Skeletal muscle tissue (tissue), 4 donors: ENCODE results near the gene TCEA3. TPM values are rescaled to one million over a fixed set of nuclear protein-coding genes. Genes with fewer than 3 reads are reported as not detected.

Source experiments
- H3K27ac ChIP-seq: one replicate; pipeline ENCODE4 v1.7.0; 2013; ENCODE audit warnings: mild to moderate bottlenecking, low read depth, low read length, inconsistent platforms
- H3K27me3 ChIP-seq, 3 donors: one replicate each; pipeline ENCODE4 v1.7.0; 2013; ENCODE audit warnings: low read length in 3 of 3; ENCODE audit not compliant: control insufficient read depth in 3 of 3, insufficient read depth in 3 of 3
- H3K36me3 ChIP-seq, 3 donors: one replicate each; pipeline ENCODE4 v1.7.0; 2013; ENCODE audit warnings: low read length in 3 of 3; ENCODE audit not compliant: control insufficient read depth in 3 of 3, insufficient read depth in 3 of 3
- H3K4me1 ChIP-seq, 3 donors: one replicate each; pipeline ENCODE4 v1.7.0; 2013; ENCODE audit warnings: low read length in 3 of 3, mild to moderate bottlenecking in 3 of 3; ENCODE audit not compliant: control insufficient read depth in 3 of 3, insufficient read depth in 3 of 3
- H3K4me3 ChIP-seq, 3 donors: one replicate each; pipeline ENCODE4 v1.7.0; 2013; ENCODE audit warnings: low read length in 3 of 3
- H3K9ac ChIP-seq, 3 donors: one replicate each; pipeline ENCODE4 v1.7.0; 2013; ENCODE audit warnings: low read length in 3 of 3, mild to moderate bottlenecking in 3 of 3, moderate library complexity in 2 of 3, low read depth in 1 of 3
- H3K9me3 ChIP-seq, 3 donors: one replicate each; pipeline ENCODE4 v1.7.0; 2013; ENCODE audit warnings: low read length in 3 of 3; ENCODE audit not compliant: control insufficient read depth in 3 of 3
- total RNA-seq: library from RNA; depleted of rRNA; stranded (reverse); fragments of >200 nt; gene quantifications from one replicate; pipeline ENCODE4 v1.2.3, GENCODE V29; 2014
- donor health status: Osteomylitis.

The TCEA3 gene
- total RNA-seq, 1 donor from 2014 or later: 314 TPM

GRCh38 chr1:23462766-23463165, 38.2 kb upstream of the TCEA3 start:
- Histone ChIP-seq H3K4me1 (peaks cover 1 to 4% (median 2%) of the 10 kb centered on the region in 3 donors), H3K4me3 (no peak overlapping the region), H3K27me3 (no peaks in the 10 kb centered on the region), H3K9me3 (no peaks in the 10 kb centered on the region), H3K9ac (no peak overlapping the region), H3K36me3 (peaks cover 0 to 8% (median 0%) of the 10 kb centered on the region in 3 donors), H3K27ac (no peak overlapping the region)

DNA sequence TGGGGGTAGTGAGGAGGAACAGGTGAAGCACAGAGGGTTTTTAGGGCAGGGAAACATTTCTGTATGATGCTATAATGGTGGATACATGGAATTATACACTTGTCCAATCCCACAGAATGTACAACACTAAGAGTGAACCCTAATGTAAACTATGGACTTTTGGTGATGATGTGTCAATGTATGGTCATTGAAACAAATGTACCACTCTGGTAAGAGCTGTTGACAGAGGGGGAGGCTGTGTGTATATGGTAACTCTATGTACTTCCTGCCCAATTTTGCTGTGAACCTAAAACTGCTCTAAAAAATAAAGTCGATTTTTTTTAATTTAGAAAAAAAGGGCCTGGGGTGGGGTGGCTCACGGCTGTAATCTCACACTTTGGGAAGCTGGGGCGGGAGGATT, 36.5 kb upstream of the TCEA3 start:
- Histone ChIP-seq H3K27me3 (no peaks in the 10 kb centered on the region), H3K4me3 (no peak overlapping the region), H3K36me3 (peaks cover 0 to 9% (median 0%) of the 10 kb centered on the region in 3 donors), H3K9me3 (no peaks in the 10 kb centered on the region), H3K27ac (no peak overlapping the region), H3K9ac (no peak overlapping the region), H3K4me1 (peaks cover 12 to 14% (median 12%) of the 10 kb centered on the region in 3 donors)

DNA sequence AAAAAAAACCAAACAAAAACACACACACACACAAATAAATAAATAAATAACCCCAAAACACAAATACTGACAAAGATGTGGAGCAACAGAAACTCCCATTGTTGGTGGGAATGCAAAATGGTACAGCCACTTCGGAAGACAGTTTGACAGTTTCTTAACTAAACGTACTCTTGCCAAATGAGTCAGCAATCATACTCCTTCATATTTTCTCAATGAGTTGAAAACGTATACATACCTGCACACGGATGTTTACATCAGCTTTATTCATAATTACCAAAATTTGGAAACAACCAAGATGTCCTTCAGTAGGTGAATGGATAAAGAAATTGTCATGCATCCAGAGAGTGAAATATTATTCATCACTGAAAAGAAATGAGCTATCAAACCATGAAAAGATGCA, 36.0 kb upstream of the TCEA3 start:
- Histone ChIP-seq H3K4me3 (no peak overlapping the region), H3K27ac (no peak overlapping the region), H3K4me1 (peaks cover 12 to 14% (median 12%) of the 10 kb centered on the region in 3 donors), H3K9ac (no peak overlapping the region), H3K36me3 (peaks cover 0 to 14% (median 3%) of the 10 kb centered on the region in 3 donors), H3K9me3 (no peaks in the 10 kb centered on the region), H3K27me3 (no peaks in the 10 kb centered on the region)

GRCh38 chr1:23459338-23459757, 34.8 kb upstream of the TCEA3 start:
- no peaks in the 10 kb centered on the region for H3K27me3 ChIP-seq
- no peak overlapping the region for H3K27ac ChIP-seq
- H3K4me3 ChIP-seq: no peak overlapping the region
- H3K9ac ChIP-seq: no peak overlapping the region
- H3K4me1 ChIP-seq: peaks cover 12 to 14% (median 12%) of the 10 kb centered on the region in 3 donors
- no peaks in the 10 kb centered on the region for H3K9me3 ChIP-seq
- peaks cover 8 to 25% (median 14%) of the 10 kb centered on the region in 3 donors for H3K36me3 ChIP-seq

- peaks cover 27 to 39% (median 33%) of the 10 kb centered on the region in 3 donors for H3K4me1 ChIP-seq
- H3K9ac ChIP-seq: no peak overlapping the region
- no peak overlapping the region for H3K4me3 ChIP-seq
- no peaks in the 10 kb centered on the region for H3K9me3 ChIP-seq
- peaks cover 8 to 40% (median 15%) of the 10 kb centered on the region in 3 donors for H3K36me3 ChIP-seq
- H3K27me3 ChIP-seq: no peaks in the 10 kb centered on the region
- no peak overlapping the region for H3K27ac ChIP-seq
These were observed 31.7 kb upstream of the TCEA3 start for GRCh38 chr1:23456226-23456625.

DNA sequence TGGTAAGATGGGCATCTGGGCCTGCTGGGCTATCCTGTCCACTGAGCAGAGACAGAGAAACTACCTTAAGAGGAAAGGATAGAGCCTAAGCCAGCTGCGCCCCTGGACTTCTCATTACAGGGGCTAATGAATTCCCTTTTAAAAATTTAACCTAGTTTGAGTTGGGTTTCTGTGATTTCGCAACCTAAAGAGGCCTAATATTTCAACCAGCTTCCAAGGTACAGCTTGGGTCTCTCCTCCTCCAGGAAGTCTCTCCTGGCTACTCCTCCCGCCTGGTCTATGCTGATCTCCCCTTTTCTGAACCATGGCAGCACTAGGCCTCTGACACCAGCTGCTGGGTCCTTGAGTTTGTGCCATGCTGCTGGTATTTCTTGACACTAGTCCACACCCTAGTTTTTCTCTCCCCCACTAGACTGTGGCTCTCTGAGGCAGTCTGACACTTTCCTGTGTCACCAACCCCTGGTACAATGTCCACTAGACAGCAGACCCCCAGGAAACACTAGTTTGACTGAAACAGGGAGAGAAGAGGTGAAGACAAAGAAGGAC, 29.0 kb upstream of the TCEA3 start:
- no peaks in the 10 kb centered on the region for H3K9me3 ChIP-seq
- peaks cover 38 to 48% (median 43%) of the 10 kb centered on the region in 3 donors for H3K4me1 ChIP-seq
- no peaks in the 10 kb centered on the region for H3K27me3 ChIP-seq
- no peak overlapping the region for H3K4me3 ChIP-seq
- peaks cover 8 to 40% (median 21%) of the 10 kb centered on the region in 3 donors for H3K36me3 ChIP-seq
- no peak overlapping the region for H3K9ac ChIP-seq
- no peak overlapping the region for H3K27ac ChIP-seq

- peaks cover 8 to 43% (median 21%) of the 10 kb centered on the region in 3 donors for H3K36me3 ChIP-seq
- H3K27me3 ChIP-seq: no peaks in the 10 kb centered on the region
- no peaks in the 10 kb centered on the region for H3K9me3 ChIP-seq
- peak overlapping the region; percentile 47 to 54 (median 48) for H3K9ac ChIP-seq
- peaks cover 31 to 38% (median 37%) of the 10 kb centered on the region in 3 donors for H3K4me1 ChIP-seq
- peak overlapping the region in 1 of 3 donors; percentile 14 for H3K4me3 ChIP-seq
- peak overlapping the region; percentile 49 for H3K27ac ChIP-seq
These were observed 27.5 kb upstream of the TCEA3 start for GRCh38 chr1:23452011-23452411.

- Histone ChIP-seq H3K9ac (peak overlapping the region in 2 of 3 donors; percentile 48 to 54), H3K9me3 (no peaks in the 10 kb centered on the region), H3K4me3 (no peak overlapping the region), H3K27me3 (no peaks in the 10 kb centered on the region), H3K36me3 (peaks cover 8 to 43% (median 24%) of the 10 kb centered on the region in 3 donors), H3K4me1 (peaks cover 27 to 34% (median 32%) of the 10 kb centered on the region in 3 donors), H3K27ac (peak overlapping the region; percentile 49)
These were observed 26.9 kb upstream of the TCEA3 start for GRCh38 chr1:23451441-23451840.

DNA sequence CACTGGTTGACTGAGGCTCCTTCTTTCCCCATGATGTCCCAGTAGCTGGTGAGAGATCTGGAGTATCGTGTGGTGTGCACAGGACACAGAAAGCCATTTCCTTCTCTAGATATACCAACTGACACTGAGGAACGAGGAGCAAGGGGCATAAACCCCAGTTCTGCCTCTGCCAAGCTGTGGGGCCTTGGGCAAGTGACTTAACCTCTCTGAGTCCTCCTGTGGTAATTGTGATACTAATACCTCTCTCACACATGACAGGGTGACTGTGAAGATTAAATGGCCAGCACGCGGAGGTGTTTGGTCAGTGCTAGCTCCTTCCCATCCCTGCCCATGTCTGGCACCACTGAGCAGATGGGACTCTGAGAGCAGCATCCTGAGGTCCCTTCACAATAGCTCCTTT, 26.3 kb upstream of the TCEA3 start:
- H3K9ac ChIP-seq: peak overlapping the region in 1 of 3 donors; percentile 25
- H3K9me3 ChIP-seq: no peaks in the 10 kb centered on the region
- H3K27ac ChIP-seq: no peak overlapping the region
- peaks cover 27 to 34% (median 32%) of the 10 kb centered on the region in 3 donors for H3K4me1 ChIP-seq
- H3K27me3 ChIP-seq: no peaks in the 10 kb centered on the region
- H3K4me3 ChIP-seq: no peak overlapping the region
- peaks cover 8 to 40% (median 24%) of the 10 kb centered on the region in 3 donors for H3K36me3 ChIP-seq

GRCh38 chr1:23449958-23450357, 25.4 kb upstream of the TCEA3 start:
- Histone ChIP-seq H3K4me3 (no peak overlapping the region), H3K9me3 (no peaks in the 10 kb centered on the region), H3K27me3 (no peaks in the 10 kb centered on the region), H3K36me3 (peaks cover 4 to 32% (median 16%) of the 10 kb centered on the region in 3 donors), H3K9ac (no peak overlapping the region), H3K4me1 (peaks cover 27 to 34% (median 32%) of the 10 kb centered on the region in 3 donors), H3K27ac (no peak overlapping the region)
